Measurements from ENCODE around the gene ARL5B.

- no peak for TF ChIP-seq CTCF (IDR thresholded peaks at IDR 0.05)
- no peak for TF ChIP-seq POLR2A (IDR thresholded peaks at IDR 0.05)
- no peak for TF ChIP-seq POLR2AphosphoS5 (IDR thresholded peaks at IDR 0.05)
Observed at GRCh38 chr10:18681971-18682411, 22.8 kb downstream of the ARL5B start.

Measured in upper lobe of left lung (tissue), 4 donors.